ENCODE results near the gene ZNF575.

GRCh38 chr19:43575955-43576878, 43.2 kb downstream of the ZNF575 start:
- TF ChIP-seq CTCF (conservative IDR thresholded peaks at IDR 0.05; ENCODE audit: low read length), result no peak
- no peak for TF ChIP-seq EZH2phosphoT487 (IDR thresholded peaks at IDR 0.05; ENCODE audit: borderline replicate concordance)
